GM21526 (cell line): ENCODE measurements around the gene CBX4.

Experiments used
- ATAC-seq: cut with Tn5 transposase; IDR thresholded peaks from one replicate; pipeline ENCODE4 v1.9.1; 2021; ENCODE audit warnings: moderate library complexity; ENCODE audit not compliant: unreplicated experiment, low FRiP score

CBX4 gene

DNA sequence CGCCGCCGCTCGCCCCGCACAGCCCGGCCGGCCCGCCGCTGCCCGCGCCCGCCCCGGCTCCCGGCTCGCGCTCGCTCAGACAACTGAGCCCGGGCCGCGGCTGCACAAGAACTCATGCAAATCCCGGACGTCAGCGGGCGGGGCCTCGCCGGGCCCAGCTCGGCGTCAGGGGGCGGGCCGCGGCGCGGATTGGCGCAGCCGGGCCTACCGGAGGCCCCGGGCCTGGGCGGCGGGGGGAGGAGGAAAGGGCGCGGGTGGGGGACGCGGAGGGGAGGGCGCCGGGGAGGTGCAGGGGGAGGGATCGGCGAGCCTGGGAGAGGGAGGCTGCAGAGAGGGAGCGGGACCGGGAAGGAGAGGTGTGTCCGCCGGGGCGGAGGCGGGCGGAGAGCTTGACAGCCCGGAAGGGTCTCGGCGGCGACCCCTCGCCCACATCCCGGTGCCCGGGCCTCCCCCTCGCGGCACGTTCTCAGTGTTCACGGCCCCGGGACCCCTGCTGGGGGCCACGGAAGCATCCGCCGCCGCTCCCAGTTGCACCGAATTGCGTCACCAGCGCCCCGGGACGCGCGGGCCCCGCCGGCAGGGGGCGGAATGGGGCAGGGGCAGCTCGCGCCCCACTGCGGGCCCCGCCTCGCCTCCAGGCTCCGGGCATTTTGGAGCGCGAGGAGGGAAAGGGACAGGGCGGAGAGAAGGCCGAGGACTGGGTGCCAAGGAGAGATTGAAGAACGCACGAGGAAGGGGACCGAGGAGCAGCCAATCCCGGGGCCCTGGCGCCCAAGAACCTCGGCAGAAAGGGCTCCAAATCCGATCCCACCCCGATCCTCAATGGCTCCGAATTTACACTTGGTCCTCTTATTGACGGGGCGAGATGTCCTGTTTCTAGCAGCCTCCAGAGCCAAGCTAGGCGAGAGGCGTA lies at the start of gene CBX4:
CBX4 (minus strand) TSS at position 85 of the 913 bp plus-strand sequence. CDS start 189 bp downstream, outside the sequence.
- peak; percentile 54 for ATAC-seq

- ATAC-seq = no peak
Observed at GRCh38 chr17:79888009-79888540, 48.8 kb upstream of the CBX4 start.

GRCh38 chr17:79887451-79887991 lies 48.3 kb upstream of the CBX4 start:
- ATAC-seq = no peak

- no peak for ATAC-seq
Observed at GRCh38 chr17:79883202-79883601, 44.0 kb upstream of the CBX4 start.

DNA sequence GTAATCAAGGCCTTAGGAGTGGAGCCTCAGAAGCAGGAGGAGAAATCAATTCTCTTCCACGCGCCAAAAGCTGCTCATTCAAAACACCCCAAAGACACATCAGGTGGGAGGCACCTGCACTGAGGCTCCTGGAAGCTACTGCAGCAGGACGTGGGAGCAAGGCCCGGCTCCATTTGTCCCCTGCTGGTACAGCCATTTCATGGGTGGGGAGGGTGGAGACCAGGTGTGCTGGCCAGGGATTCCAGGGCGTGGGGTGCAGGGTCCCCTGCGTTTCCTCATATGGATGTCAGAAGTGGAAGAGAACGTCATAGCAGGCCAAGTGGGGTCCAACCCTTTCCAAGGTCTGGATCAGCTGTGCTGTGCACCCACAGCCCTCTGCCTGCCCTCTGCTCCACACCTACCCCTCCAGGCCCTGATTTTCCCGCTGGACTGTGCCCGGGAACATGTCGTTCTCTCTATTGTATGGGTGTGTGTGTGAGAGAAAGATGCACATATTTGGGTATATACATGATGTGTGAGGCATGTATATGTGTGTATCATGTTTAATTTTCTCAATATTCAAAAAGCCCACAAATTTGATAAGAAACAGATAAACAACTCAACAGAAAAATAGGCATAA lies 39.2 kb upstream of the CBX4 start:
- ATAC-seq = no peak

DNA sequence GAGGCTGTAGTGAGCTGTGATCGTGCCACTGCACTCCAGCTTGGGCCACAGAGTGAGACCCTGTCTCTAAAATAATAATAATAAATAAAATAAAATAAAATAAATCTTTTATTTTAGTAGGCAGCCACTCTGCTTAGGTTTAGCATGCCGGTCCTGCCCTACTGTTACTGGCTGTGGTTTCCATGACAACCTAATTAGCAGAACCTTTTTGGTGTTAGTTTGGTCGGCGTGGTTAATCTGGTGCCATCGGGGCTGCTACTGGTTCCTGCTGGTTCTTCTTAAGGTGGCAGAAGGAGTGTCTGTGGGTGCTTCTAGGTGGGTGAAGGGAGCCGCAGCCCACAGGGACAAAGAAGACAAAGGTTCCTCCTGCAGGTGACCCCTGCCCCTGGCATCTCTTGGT lies 37.8 kb upstream of the CBX4 start:
- ATAC-seq = no peak

GRCh38 chr17:79875511-79875910 lies 36.3 kb upstream of the CBX4 start:
- ATAC-seq = no peak

GRCh38 chr17:79874329-79874981 lies 35.2 kb upstream of the CBX4 start:
- ATAC-seq = no peak

DNA sequence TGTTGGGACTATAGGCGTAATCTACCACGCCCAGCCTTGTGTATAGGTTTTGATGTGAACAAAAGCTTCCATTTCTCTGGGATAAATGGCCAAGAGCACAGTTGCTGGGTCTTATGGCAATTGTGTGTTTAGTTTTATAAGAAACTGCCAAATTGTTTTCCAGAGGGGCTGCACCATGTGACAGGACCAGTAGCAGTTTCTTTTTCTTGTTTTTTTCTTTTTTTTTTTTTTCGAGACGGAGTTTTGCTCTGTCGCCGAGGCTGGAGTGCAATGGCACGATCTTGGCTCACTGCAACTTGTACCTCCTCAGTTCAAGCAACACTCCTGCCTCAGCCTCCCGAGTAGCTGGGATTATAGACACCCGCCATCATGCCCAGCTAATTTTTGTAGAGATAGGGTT lies 34.3 kb upstream of the CBX4 start:
- ATAC-seq = no peak

DNA sequence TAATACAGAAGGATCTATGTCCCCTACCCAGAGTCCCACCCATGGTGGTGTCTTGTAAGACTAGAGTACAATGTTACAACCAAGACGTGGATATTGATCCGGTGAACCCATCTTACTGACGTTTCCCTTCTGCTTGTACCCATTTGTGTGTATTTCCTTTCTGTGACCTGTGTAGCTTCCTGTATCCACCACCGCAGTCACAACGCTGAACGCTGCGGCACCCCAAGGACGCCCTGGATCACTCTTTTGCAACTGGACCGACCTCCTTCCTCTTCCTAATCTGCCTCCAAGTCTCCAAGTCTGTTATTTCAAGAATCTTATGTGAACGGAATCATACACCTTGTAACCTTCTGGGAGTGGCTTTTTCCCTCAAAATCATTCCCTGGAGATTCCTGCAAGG lies 33.5 kb upstream of the CBX4 start:
- no peak for ATAC-seq

DNA sequence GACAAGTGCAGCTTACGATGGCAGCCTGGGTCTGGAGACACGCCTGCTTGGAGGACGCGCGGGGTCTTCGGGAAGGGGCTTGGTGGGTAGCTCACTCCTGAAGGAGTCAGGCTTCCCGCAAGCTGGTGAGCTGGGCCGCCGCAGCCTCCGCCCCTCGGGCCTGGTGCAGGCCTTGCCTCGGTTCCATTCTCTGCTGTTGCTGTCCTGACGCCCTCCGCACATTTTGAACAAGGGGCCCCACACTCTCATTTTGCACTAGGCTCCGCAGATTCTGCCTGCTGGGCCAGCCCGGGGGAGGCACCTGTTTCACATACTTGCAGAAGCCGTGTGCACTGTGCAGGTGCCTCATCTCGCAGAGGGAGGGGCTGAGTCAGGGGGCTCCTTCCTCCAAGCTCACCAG lies 31.9 kb upstream of the CBX4 start:
- no peak for ATAC-seq

- no peak for ATAC-seq
Observed at GRCh38 chr17:79870540-79870939, 31.3 kb upstream of the CBX4 start.

DNA sequence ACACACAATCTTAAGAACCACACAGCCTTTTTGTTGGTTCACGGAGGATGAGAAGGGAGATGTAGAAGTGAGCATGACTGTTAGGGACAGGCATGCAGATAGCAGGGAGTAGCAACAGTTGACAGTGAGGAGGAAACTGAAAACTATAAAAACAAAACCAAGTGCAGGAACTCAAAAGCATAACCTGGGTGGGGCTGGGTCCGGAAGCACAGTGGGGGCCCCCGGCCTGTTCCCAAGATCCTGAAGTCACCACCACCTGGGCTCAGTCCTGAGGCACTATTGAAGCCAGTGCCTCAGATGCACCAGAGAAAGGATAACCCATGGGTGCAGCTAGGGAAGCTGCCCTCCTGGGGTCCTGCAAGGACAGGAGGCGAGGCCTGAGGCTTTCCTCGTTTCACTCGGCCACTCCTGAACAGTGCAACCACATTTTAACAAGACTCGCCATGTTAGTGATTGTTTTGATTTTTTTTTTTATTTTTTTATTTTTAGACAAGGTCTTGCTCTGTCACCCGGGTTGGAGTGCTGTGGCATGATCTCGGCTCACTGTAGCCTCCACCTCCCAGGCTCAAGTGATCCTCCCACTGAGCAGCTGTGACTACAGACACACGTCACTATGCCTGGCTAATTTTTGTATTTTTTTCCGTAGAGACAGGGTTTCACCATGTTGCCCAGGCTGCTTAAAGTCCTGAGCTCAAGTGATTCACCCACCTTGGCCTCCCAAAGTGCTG lies 27.7 kb upstream of the CBX4 start:
- ATAC-seq = no peak

DNA sequence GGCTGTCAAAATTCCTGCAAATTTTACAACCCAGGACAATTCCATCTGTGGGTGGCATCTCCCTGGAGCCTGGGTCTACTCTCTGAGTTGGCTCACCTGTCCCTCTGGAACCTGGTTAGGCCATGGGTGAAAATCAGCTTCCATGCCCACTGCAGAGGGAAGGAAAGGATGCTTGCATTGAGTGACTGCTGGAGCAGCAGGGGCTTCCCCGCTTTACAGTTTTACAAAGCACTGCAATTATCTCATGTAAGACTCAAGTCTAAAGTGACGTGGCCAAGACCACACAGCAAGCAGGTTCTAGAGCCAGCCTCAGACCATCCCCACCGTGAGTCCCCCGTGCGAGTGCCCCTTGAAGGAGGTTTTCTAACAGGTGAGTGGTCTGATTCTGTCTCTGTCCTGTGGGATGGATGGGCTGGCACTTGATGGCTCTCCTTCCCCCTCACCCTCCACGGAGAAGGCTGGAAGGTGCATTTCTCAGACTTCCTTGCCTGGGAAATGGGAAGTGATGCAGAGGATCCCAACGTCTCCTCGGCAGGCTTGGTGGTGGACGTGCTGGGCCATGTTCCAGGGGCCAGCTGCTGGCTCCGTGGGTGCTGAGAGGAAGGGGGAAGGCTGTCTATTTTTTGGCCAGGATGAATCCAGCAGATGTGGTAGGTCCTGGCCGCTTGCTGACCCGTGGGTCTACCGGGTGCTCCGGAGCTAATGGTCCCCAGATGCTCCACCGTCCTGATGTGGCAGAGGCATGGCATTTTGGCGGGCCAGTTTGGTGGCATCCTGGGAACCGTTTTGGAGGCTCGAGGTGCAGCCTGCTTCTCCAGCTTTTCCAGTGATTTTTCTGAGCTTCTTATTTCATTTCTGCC lies 26.3 kb upstream of the CBX4 start:
- no peak for ATAC-seq

DNA sequence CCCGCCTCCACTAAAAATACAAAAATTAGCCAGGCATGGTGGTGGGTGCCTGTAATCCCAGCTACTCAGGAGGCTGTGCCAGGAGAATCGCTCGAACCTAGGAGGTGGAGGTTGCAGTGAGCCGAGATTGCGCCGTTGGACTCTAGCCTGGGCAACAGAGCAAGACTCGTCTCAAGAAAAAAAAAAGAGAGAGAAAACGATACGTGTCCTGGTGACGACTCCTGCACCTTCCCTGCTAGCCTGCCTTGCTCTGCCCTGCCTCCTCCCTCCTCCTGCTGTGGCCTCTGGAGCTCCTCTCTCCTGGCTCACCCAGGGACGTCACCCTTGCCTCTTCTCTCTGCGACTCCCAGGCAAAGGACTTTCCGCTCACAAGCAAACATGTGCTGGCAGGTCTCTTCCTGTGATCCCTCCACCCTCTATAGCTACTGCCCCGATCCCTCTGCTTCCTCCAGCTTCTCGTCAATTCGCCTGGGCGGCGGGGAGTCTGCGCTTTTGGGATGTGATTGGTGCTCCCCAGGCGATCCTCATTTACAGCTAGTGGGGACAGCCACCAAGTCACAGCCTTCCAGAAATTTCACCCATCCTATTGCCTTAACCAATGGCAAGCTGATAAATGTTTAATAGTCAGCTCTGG lies 25.5 kb upstream of the CBX4 start:
- ATAC-seq = no peak

DNA sequence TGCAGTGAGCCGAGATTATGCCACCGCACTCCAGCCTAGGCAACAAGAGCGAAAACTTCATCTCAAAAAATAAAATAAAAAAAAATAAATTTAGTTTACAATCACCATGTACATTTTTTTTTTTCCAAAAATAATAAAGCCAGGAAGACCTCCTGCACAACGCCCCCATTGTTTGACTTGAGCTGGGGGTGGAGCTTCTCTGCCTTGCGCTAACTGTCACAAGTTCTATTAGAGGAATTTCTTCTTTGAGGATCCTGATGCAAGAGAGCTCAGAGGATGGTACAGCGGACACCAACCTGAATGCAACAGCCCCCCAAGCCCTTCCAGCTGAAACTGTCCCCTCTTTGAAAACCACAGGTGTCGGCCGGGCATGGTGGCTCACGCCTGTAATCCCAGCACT lies 24.9 kb upstream of the CBX4 start:
- ATAC-seq = no peak

- no peak for ATAC-seq
Observed at GRCh38 chr17:79862771-79863440, 23.7 kb upstream of the CBX4 start.

DNA sequence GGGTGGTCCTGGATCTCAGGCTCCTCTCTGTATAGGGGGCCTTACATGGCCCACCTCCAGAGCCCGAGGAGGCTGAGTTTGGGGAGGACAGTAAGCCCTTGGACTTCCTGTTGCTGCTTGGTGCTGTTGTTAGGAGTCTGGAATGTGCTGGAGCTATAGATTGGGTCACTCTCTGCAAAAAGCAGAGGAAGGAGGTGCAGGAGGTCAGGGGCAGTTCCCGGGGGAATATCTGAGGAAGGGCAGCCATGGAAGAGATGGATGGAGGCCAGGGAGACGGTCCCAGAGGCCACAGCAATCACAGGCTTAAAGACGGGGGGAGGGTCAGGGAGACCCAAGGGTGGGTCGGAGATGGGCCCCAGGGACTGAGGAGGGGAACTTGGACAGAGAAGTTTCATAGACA lies 23.0 kb upstream of the CBX4 start:
- no peak for ATAC-seq
